ENCODE data around the gene STX3.
"Not testable (repeated sequence)": the region's sequence is repeated elsewhere in the genome, so short reads cannot be mapped to it uniquely, and the experiment has no call there.

The STX3 gene

DNA sequence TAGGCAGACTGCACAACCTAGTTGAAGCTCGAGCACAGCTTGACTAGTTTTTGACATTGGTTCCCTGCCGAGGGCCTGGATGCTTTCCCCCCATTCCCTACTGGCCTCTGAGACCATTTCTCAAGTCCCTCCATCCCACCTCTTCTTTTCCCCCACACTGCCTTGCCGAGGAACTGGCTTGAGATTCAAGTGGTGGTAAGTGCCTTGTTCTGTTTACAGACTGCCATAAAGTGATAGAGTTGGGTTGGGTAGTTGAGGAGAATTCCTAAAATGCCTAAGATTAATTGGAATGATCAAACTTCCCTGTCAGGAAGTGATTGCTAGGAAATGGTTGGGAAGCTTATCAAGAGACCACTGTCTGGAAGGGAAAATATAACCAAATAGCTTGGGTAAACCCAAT lies 39.2 kb downstream of the STX3 start:
- DNase-seq, result no peak

DNA sequence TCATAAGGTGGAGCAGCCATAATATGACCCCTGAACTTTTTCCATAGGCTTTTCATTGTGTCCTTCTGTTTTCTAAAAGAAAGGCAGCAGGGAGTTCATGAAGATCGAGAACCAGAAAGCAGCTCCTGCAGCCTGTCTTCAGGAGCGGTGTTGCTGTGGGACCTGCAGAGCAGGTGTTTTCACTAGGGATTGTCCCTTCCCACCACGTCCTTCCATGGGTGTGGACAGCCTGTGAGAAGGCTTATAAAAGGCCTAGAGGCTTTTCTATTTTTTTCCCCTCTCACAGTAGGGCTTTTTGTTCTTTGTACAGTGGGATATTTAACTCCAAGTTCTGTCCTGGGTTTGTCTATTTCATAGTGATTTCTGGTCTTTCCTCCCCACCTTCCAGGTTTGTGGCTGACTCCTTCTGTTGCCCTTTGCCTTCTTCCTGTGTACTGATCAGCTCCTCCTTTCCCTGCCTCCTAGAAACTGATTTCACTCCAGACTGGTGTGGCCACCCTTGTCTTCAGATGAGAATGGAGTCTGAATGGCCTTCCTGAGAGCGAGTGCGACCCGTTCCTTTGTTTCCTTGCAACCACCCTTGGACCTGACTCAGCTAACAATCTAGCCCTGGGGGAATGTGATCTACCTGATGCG lies 45.3 kb downstream of the STX3 start:
- DNase-seq, result no peak

DNA sequence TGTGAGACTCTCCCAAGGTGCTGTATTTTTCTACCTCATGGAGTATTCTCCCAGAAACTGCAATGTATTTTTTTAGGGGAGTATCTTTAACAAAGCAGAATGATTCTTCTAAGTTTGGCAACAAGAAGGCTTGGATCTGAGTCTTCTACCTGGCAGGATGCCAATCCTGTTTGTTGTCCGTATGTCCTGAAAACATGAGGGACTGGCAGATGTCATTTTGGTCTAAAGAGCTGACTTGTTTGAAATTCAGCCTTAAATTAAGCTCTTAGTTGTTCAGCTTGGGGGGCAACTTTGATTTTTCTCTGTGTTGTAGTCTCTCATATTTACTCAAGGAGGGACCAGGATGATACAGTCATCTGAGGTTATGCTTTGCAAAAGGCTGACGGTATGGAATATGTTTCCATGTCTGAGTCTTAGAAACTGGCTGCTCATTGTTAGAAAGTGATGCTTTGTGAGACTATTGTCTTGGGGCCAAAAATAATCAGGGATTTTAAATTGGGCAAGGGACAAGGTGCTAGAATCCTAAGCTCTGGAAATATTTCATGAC lies 46.1 kb downstream of the STX3 start:
- no peak for DNase-seq

DNA sequence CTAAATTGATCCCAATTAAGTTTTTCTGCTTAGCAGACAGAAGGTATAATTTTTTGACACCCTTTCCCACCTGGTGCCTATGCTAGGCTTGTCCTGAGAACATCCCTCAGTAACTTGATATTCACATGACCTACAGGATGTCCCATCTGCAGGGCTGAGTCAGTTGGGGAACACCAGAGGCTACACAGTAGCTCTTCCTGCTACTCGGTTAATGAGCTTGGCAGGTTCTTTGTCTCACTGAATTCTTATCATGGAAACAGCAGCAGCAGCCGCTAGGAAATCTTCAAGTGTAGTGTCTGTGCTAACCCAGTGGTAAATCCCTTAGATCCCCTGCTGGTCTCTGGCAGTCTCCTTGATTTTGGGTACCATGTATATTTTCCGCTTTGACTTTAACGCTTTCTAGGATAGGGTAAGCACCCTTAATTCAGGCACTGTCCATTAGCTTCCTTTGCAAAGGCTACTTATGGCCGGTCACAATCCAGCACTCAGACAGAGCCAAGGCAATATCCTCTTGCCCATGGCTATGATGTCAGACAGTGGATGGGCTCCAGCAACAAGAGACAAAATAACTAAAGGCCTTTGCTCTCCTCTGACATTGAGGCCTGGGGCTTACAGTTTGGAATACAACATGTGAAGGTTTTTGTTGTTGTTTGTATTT lies 46.9 kb downstream of the STX3 start:
- DNase-seq, result no peak

DNA sequence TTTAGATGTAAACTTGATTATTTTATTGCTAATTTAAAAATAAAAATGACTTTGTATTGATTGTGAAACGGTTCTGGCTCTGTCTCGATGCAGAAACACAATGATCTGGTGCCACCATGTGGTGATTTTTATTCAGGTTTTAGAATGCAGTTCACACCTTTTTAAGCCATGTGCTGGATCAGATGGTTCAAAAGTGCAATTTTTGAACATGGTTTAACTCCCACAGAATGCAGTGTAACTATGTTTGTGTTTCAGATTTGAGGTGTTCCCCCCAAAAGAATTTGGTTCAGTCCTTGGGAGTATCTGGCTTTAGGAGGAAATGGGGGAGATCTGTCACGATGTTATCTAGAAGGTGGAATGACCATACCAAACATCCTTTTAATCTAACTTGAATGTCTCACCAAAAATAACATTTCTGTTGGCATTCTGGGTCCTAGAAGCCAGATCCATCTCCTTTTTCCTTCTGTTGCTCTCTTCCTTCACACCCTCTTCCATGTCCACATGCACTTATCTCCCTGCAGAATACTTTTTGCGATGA lies 47.5 kb downstream of the STX3 start:
- DNase-seq, result peak; percentile 75

DNA sequence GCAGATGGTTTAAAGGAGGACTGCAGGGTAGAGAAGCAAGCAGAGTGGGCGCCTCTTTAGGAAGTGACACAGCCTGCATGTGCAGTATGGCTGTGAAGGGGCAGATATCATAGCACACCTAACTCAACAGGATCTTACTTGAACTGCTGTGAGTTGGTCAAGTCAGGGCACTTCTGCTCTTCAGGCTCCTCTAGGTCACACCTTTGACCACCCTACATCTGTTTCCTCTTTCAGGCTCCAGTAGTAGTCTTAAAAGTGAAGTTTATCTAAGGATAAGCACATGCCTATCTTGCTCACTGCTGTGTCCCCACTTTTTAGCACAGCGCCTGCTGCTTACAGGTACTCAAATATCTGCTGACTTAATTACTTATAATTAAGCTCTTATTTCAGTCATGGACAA lies 48.9 kb downstream of the STX3 start:
- no peak for DNase-seq

DNA sequence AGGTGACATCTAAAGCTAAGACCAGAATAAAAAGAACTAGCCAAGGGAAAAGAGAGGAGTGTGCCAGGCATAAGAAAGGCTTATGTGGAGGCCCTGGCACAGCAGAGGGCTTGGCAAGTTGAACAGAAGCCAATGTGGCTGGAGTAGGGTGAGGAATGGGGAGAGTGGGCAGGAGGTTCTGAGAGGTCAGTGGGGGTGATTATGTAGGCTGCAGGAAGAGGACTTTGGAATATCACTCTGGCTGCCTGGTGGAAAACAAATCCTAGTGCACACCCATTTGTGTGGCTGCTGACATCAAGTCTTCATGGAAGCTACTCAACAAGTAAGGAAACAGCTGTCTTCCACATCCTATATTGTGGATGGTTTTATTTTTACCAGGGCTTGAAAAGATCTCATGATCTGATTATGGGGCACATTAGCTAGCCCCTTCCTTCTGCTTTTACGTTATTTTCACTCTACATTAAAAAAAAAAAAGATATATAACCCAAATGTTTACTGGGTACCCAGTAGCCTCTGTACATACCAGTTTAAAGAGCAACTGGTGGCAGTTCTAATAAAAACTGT lies 52.0 kb downstream of the STX3 start:
- DNase-seq, result no peak

DNA sequence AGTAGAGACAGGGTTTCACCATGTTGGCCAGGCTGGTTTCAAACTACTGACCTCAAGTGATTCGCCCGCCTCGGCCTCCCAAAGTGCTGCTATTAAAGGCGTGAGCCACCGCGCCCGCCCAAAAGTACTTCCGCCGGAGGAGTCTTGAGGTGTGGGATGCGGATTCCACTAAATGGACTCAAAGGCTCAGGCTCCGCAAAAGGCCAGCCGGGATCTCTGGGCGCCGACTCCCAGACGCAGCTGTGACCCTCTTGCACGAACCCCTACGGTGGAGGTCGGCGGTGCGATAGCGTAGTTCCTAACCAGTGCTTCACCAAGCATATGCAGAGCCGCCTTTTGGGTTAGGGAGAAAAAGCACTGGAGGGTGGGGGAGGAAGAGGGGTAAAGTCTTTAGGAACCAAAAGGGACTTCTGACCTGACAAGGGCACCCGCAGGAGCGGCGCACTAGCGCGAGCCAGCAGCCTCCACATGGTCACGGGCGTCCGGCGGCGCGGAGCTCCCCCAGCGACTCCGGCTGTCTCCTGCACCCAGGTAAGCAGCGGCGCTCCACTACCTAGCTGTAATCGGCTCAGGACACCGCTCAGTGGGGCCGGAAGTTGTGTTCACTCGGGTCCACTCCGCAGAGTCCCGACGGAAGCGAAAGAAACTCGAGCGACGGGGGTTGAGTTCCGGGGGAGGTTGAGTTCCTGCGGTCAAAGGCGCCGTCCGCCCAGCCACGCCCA lies 55.2 kb downstream of the STX3 start, which contains the start of gene MRPL16:
TSS of gene MRPL16 (minus strand) at position 590 of the 722 bp plus-strand sequence. CDS start at position 470, 120 bp downstream.
- DNase-seq, result peak; percentile 94

DNA sequence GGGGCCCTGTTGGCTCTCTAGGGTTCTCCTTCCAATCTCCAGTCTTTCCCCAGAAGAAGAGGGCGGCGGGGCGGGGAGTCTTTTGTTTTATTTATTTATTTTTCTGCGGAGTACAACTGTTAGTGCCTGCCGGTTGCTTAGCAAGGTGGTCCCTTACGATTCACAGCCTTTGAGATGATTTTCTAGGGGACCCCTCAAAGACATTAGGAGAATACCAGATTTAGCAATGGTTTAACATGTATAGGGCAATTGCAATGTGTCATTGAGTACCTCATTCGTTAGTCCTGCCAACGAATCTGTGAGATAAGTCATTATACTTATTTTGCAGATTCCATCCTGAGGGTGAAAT lies 55.7 kb downstream of the STX3 start:
- no peak for DNase-seq

DNA sequence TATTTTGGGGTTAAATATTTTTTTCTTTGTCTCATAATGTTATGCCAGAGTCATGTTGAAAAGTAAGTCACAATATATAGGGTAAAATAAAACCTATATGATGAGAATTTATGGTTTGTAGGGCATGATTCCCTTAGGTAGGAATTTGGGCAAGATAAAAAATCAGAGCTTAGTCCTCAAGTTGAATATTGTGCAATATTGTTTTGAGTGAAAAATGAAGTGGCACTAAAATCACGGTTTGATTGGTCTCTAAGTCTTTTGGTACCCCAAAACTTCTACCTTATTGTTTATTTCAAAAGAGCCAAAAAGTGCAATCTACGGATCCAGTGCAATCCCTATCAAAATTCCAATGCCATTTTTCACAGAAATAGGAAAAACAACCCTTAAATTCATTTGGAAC lies 57.0 kb downstream of the STX3 start:
- no peak for DNase-seq

DNA sequence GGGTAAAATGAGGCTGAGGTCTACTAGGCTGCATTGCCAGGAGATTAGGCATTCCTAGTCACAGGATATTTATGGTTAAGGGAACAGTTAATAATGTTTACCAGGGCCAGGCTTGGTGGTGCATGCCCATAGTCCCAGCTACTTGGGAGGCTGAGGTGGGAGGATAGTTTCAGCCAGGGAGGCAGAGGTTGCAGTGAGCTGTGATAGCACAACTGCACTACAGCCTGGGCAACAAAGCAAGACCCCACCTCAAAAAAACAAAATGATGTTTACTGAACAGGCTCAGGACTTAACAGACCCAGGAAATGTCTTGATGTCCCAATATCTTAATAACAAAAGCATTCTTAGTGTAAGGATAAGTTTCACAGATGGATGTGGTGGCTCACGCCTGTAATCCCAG lies 58.2 kb downstream of the STX3 start:
- no peak for DNase-seq

DNA sequence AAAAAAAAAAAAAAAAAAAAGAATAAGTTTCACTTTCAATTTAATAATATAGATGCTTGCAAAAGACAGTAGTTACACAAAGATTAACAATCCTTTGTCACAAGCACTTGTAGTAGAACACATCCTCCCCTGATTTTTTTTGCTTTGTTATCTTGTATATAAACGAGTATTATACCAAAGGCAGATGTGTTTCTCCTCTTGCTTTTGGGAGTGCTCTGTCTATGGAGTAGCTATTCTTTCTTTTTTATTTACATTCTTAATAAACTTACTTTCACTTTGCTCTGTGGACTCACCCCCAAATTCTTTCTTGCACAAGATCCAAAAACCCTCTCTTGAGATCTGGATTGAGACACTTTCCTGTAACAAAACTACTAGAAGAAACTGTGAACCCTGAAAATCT lies 58.8 kb downstream of the STX3 start:
- DNase-seq, result no peak

DNA sequence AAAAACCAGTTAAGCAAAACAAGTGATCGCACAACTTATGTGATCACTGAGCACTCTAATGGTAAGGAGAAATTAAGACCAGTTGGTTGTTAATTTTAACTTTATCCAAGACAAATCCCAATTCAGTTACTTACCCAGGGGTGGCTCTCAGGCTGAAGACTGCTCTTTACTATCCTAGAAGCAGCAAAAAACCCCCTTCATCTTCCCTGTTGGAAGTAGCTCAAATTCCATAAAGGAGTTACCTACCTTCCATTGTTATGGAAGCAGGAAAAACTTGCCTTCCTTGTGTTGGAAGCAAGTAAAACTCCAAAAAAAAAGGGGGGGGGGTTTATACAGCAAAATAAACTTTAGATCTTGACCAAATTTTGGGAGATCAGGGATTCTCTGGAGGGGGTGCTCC lies 60.6 kb downstream of the STX3 start:
- DNase-seq, result no peak

DNA sequence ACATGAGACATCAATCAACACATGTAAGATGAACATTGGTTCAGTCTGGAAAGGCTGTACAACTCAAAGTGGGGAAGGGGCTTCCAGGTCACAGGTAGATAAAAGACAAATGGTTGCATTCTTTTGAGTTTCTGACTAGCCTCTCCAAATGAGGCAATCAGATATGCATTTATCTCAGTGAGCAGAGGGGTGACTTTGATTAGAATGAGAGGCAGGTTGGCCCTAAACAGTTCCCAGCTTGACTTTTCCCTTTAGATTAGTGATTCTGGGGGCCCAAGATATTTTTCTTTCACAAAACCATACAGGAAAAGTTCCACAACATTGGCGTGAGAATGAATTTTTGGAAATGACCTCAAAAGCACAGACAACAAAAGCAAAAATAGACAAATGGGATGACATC lies 61.3 kb downstream of the STX3 start:
- DNase-seq, result not testable (repeated sequence)

DNA sequence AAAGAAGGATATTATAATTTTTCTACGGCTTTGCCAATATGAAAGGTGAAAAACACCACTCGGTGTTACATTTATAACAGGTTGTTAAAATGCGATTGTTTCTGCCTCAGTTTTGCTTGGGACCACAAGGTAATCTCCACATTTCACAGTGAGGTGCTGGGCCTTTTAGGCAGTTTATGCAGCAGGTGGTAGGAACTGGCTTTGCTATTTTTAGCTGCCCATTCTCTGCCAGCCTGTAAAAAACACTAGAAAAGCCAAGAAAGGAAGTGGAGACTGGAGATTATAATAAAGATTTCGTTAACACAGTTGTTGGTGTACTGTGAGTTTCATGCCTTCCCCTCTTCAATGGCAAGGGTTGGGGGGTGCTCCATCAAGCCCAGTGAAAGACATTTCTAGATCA lies 63.4 kb downstream of the STX3 start:
- DNase-seq, result no peak

DNA sequence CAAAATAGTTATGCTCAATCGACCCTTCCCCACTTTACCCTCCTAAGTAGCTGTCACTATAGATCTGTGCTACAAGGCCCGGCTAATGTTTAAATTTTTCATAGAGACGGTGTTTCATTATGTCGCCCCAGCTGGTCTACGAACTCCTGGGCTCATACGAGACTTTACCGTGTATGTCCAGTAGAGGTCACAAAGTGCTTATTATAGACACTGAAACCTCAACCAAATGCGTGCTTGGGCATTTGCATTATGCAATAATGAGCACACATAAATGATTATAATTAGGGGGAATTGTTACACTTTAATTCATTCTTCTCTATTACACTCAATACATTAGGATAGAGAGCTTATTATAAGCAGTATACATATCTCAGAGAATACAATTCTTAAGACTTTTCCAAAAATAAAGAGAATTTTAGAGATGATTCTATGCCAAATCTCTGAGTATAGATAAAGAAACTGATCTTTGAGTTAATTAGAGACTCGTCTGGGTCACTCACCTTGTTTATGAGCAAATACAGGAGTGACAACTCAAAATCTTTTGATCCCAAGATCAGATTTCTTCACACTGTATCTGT lies 67.9 kb downstream of the STX3 start:
- DNase-seq, result peak; percentile 61

DNA sequence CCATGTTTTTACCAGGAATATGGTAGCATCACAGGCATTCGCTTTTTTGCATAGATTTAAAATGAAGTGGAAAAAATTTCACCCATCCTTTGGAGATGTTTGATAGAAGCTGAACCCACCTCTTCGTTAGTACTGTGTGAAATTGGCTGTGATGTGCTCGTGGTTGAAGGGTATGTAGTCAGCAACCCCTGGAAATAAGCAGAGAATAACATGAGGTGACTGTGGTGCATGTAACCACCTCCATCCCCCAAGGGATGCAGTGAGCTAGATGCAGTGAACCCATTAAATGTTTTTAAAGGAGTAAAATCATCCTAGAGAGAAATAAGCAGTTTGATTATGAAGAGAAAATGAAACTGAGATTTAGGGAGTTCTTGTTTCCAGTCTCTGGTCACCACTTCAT lies 74.2 kb downstream of the STX3 start:
- DNase-seq, result no peak

DNA sequence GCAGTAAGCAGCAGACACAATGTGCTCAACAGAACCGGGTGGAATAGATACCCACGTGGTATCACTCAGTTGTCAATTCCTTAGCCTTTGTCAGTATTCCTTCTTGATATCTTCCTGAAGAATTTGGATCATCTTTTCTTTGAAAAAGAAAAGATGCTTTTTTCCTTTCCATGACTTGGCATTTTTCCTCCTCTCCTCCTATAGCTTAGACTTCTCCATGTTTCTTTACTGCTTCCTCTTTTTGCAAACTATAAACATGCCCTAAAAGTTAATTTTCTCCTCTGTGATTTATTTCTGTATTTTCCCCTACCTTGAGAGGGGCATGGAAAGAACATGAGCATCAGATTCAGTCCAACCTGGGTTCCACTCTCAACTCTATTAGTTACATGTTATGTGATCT lies 78.4 kb downstream of the STX3 start:
- no peak for DNase-seq

DNA sequence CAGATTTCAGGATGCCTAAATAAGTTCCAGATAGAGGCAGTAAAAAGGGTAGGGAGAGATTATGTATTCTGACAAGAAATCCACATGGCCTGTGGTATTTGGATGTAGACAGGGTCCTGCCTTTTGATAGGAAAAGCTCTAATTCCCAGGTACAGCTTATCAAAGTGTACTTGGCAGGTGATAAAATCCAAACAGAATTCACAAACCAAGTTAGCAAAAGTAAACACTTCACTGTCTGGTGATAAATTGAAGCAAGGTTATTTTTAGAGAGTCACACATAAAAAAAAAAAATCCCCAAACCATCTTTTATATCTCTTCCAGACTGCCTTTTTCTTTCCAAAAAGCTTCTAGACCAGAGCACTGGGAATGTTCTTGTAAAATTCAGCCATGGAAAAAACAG lies 84.4 kb downstream of the STX3 start:
- no peak for DNase-seq

DNA sequence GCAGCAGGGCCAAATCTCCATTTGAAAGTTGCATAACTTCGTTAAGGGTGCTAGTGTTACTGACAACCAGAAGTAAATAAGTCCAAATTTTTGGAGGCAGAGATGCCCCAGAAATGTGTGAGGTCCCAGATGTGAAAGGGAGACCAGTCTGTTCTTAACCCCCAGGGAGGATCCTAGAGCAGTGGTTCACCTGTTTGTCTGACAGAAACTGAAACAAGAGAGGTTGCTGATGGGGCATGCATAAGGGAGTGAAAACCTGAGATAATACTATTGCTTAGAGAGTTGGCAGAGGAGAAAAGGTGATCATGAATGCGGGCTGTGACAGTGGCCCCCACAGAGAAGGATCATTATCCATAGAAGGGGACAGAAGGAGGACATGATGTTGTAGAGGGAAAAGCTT lies 86.3 kb downstream of the STX3 start:
- DNase-seq, result no peak

DNA sequence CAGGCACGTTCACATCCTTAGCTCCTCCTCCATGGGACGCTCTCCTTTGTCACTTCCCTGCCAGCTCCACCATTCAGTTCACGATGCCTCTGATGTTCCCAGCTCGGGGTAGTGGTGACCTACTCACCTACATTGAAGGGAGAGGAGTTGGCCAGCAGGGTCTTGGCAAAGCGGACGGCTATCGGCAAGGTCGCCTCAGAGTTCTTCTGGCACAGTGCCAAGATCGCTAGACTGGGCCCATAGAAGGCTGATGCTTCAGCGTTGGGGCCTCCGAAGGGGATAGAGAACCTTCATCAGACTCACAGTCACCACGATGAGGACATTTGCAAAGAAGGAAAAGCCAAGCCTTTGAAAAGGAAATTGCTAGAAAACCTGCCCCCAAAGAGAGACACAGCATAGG lies 87.1 kb downstream of the STX3 start:
- no peak for DNase-seq

DNA sequence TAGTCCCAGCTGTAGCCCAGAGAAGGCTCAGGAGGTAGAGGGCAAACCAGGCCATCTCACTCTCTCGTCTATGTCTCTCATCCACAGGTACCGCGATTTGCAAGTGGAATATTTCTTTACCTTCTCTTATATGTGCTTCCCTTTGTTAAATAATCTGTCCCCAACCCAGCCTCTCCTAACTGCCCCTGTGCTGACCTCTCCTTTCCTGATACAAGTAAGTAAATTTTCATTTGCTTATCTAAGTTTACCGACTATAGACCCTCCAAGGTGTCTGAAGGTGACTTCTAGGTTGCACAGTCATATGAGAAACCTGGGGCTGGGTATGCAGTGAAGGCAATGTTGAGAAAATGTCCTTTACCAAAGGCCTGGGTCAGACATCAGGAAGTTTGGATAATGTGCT lies 90.2 kb downstream of the STX3 start, which contains the start of gene CBLIF:
TSS of gene CBLIF (minus strand) at position 101 of the 400 bp plus-strand sequence. CDS start at position 55, 46 bp downstream.
- DNase-seq, result no peak

DNA sequence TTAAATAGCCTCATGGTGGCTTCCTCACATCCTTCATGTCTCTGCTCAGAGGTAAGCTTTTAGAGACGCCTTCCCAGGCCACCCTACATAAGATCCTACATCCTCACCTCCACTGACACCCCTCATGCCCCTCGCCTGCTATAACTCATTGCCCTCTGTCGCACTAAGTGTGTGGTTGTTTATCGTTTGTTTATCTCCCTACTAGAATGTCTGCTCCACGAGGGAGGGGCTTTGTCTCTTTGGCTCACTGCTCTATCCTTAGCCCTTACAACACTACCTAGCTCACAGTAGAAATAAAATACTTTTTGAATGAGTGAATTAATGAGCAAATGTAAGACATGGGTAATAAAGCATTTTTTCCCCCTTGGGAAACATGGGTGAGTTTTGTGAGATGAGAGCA lies 91.4 kb downstream of the STX3 start:
- DNase-seq, result no peak

All from activated CD4-positive, alpha-beta T cell treated with anti-CD3 and anti-CD28 coated beads, Interleukin-2, Interleukin-6, amounts not matched to agents 100 ng/mL and 50 ng/mL, durations not matched to agents 16 hours and 8 hours (primary cell).